Measurements from ENCODE around the gene NTM.

DNA sequence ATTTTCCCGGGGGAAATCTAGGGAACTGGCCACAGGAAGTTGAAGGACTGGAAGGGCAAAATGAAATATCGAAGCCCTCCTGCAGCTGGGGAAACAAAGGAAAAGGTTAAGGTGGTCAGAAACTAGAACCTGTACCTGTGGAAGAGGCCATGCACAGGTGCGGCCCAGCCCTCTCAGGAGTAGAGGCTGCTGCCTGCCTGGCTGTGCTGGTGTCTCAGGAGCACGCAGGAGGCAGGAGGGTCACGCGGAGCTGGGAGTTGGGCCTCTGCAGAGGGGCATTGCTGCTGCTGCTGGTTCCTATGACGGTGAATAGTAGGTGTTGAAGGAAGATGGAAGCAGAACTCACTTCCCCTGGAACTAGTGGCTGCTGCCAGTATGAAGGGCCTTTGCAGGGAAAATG is 425.7 kb downstream of the NTM start:
- no peak for TF ChIP-seq EZH2 (IDR thresholded peaks at IDR 0.05; ENCODE audit: insufficient read depth, poor library complexity, severe bottlenecking)
- no peak for TF ChIP-seq EZH2phosphoT487 (IDR thresholded peaks at IDR 0.05; ENCODE audit: insufficient read depth, low read depth)

Measured in GM23248 (cell line).